Fibroblast of upper back skin (primary cell): ENCODE measurements around the gene RSPH9.

ENCODE experiments used
- DNase-seq: peaks from one replicate; pipeline ENCODE4 v3.0.0-alpha.2; 2013

RSPH9 gene

GRCh38 chr6:43669050-43669921 lies 24.4 kb downstream of the RSPH9 start:
- peak; percentile 24 for DNase-seq

- DNase-seq: no peak
Observed at GRCh38 chr6:43669922-43670622, 25.2 kb downstream of the RSPH9 start.

- no peak for DNase-seq
Observed at GRCh38 chr6:43670623-43670986, 25.8 kb downstream of the RSPH9 start.

DNA sequence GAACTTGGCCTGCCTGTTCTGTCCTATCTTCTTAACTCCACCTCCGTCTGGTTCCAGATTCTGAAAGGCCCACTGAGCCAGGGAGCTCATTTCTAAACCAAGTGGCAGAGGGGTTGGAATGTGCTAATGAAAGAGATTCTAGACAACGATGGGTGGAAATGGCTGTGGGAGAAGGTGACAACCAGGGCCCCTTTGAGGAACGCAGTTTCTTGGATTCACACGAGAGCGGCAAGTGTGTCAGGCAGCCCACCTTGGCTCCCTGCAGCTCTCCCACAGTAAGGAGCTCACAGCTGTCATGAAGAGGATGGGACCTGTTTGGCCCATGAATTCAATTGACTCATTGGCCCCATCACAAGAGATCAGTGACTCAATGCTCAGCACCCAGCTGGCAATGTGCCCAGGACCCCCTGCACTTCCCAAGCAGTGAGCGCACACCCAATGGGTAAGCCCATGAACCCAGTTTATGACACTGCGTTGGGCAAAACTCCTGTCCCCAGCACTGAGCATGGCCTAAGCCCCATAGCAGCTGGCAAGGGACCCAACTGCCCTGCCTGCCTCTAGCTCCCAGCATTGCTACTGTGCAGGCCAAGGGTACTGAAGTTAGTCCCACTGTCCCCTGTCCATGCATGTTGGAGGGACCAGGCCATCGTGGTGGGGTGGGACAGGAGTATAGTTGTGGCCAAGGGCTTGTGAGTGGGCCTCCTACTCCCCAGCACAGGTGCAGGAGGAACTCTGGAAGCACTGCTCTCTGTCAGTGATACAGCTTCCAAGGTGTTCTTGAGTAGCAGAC lies 26.4 kb downstream of the RSPH9 start:
- no peak for DNase-seq

DNA sequence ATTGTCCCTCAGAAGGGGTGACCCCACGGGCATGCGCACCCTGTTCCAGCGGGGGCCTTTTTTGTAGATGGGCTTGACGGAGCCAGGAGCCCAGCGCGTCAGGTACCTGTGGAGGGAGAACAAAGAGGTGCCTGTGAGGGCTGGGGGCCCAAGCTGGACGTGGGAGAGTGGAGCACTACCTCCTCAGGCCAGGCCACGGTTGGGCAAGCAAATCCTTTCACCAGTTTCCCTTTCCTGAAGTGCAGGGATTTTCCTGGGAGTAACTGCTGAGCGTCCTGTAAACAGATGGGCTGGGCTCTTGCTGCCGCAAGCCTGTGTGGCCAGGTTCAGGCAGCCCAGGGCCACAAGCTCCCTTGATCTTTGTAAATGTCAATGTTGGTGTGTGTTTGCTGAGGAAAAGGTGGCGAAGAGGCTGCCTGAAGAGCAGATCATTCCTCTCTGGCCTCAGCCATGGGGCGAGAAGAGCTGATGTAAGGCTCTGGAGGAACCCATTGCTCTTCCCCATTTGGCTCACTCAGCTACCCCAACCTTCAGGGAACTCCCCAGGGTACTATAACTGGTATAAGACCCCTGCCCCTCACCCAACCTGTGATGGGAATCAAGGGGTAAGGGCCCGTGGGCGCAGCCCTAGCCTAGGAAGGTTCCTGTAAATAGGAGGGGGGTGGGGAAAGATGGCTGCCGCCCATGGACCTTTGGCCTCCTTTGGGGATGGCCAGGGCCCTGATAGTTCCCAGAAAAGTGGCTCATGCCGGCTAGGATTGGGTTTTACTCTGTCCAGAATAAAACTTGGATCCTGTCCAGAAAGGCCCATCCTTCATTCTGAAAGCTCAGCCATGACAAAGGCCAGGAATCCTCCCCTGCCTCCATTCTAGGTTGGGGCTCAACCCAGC lies 27.2 kb downstream of the RSPH9 start:
- no peak for DNase-seq

- DNase-seq: no peak
Observed at GRCh38 chr6:43673444-43674084, 28.7 kb downstream of the RSPH9 start.

DNA sequence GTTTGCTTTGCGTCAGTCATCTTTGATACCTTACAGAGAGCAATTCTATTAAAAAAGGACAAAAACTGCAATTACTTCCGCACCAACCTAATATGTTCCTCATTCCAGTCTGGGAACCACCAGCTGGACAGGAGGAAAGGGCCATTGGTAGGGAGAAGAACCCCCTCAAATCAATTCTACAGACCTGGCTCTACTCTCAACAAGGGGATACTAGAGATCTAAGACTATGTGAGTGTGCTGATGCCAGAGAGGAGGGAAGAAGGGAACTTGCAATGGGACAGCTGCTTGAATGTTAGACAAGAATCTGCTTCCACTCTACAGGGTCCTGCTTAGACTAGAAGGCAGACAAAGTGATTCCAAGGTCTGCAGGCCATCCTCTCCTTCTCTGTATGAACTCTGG lies 29.5 kb downstream of the RSPH9 start:
- DNase-seq: no peak

DNA sequence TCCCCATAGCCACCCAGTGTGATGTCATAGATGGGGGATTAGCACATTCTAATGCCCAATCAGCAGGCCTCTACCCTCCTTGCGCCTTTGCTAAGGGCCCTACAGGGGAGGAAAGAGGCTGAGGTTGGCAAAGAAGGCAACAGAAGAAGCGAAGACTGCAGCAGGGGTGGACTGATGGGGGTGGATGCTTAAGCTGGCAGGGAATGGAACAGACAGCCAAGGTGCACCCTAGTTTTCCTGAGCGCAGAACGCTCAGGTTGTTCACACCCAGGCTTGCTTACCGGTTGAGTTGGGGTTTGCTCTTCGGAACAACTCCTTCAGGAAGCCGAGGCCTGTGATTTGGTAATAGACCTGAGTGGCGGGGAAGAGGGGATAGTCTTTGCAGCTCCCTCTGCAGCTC lies 30.1 kb downstream of the RSPH9 start:
- no peak for DNase-seq

DNA sequence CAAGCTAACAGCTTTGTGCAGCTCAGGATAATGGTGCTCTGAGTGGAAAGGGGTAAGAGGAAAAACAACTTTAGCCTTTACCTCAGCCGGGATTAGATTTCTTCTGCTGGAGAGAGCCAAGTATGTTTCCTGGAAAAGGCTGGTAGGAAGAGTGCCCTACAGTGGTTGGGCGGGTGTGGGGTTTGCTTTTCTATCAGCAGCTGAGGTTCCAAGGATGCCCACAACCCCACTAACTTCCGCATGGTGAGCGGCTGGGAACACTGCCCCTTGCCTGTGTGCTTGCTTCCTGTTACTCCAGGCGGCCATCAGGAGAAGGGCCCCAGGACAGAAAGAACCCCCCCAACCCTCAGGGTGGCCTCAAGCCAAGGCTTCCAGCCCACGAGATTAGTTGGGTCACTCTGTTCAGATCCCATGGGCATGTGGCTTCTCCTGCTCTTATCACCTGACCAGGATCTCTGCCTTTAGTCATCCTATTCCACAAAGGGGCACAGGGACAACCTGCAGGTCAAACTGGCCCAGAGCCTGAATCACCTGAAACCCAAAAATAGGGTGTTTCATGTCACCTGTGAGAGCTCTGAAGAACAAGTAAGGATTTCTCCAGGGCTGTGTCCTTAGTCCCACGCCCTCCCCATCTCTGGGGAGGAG lies 32.2 kb downstream of the RSPH9 start:
- DNase-seq: no peak

- DNase-seq: no peak
Observed at GRCh38 chr6:43677759-43678158, 32.9 kb downstream of the RSPH9 start.

GRCh38 chr6:43678341-43678740 lies 33.5 kb downstream of the RSPH9 start:
- no peak for DNase-seq

DNA sequence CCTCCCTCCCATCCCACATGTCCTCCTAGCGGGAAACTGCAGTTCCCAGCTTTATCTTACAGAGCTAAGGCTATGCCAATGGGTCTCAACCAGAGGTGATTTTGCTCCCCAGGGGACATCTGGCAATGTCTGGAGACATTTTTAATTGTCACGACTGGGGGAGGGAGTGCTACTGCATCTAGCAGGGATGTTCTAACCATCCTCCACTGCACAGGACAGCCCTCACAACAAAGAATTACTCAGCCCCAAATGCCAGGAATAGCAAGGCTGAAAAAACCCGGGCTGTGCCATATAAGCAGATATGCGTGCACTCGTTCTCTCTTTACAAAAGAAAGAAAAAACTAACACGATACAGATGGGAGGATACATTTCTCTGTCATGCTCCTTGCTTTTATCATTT lies 34.2 kb downstream of the RSPH9 start:
- DNase-seq: no peak

- DNase-seq: no peak
Observed at GRCh38 chr6:43680308-43681200, 35.7 kb downstream of the RSPH9 start.

DNA sequence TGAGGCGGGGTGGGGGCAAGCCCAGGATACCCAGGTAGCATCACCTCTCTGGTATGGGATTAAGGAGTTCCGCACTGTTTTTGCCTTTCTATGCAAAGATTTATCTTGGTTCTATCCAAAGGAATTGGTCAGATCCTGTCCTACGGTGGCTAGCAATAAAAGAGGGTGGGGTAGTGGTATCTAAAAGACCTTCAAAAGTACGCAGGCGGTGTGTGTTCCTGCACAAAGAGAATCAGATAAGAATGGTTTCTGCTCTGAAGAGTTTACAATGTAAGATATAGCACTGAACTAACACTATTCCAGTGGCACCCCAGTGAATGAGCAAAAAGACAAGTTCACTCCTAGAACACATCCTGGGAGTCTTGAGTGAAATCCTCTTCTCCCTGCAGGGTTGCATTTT lies 36.5 kb downstream of the RSPH9 start:
- DNase-seq: no peak

DNA sequence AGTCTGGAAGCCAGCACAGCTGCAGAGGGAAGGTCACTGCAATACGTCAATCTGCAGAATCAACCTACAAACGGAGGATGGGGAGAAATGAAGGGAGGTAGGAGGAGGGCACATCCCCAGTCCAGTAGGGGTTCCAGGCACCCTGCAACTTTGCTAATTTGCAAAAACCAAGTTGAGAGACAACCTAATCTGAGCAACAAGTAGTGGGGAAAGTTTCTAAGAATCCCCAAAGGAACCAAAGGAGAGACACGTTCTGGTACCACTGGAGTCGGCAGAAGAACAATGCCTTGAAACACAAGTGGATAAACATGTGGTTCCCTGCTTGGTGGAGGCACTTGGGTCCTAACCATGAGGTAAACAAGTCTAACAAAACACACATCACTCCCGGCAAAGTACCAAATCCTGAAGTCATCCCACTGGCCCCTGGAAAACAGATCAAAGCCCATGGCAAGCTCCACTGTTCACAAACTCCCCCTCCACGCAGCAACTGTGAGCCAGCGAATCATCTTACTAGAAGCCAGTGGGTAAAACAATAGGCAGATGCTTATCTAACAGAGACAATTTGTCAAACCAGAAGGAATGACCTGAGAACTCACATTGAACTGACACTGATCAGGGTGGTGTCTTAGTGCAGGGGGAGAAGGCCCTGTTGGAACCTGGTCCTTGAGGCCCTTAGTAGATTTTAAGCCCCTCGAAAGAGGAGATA lies 38.0 kb downstream of the RSPH9 start:
- no peak for DNase-seq

GRCh38 chr6:43683708-43684455 lies 39.0 kb downstream of the RSPH9 start:
- no peak for DNase-seq

GRCh38 chr6:43687079-43687436 lies 42.2 kb downstream of the RSPH9 start:
- no peak for DNase-seq

DNA sequence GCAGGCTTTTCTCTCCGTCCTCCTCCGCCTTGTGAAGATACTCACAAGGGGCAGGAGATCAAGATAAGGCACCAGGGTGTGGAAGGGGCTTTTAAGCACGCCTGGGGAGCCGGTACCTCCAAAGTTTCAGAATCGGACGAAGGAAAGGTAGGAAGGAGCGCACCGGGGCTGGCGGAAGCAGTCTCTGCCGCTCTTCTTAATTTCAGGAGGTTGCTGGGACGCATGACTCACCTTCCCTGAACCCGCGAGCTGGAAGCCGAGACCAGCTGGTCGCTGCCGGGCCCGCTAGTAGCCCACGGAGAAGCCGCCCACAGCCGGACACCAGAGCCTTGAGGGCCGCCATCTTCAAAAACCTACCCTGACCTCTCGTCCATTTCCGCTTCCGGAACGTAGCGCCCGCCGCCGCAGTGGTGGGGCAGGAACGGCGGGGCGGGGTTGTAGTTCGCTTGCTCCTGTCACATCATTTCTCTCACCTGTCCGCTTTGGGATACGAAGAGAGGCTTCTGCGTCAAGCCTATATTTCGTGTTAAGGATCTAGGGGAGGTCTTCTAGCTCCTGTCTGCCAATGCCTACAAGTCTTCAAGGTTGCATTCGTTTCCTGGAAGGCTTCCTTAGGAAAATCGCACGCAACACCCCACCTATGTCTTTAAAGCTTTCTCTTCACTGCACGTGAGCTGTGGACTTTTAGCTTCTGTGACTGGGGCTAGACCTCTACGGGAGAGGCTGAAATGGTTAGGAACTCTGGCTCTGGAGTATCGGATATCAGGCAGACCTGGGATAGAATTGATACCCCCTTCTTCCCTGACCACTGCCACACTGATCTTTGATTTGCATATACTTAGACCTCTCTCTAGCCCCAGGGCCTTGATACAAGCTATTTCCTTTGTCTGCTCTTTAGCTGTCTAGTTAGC lies 42.9 kb downstream of the RSPH9 start, which contains the start of gene MRPS18A:
Gene MRPS18A, minus strand, starts transcription at position 355 of the 911 bp plus-strand sequence. Its CDS starts 12 bp downstream, at position 343.
- peak; percentile 66 for DNase-seq
